ENCODE measurements around the gene EYS.

Gene EYS

GRCh38 chr6:64489763-64490162 lies 1217.3 kb downstream of the EYS start:
- no peak overlapping the region for H3K27ac ChIP-seq
- TF ChIP-seq, protein P1, sequence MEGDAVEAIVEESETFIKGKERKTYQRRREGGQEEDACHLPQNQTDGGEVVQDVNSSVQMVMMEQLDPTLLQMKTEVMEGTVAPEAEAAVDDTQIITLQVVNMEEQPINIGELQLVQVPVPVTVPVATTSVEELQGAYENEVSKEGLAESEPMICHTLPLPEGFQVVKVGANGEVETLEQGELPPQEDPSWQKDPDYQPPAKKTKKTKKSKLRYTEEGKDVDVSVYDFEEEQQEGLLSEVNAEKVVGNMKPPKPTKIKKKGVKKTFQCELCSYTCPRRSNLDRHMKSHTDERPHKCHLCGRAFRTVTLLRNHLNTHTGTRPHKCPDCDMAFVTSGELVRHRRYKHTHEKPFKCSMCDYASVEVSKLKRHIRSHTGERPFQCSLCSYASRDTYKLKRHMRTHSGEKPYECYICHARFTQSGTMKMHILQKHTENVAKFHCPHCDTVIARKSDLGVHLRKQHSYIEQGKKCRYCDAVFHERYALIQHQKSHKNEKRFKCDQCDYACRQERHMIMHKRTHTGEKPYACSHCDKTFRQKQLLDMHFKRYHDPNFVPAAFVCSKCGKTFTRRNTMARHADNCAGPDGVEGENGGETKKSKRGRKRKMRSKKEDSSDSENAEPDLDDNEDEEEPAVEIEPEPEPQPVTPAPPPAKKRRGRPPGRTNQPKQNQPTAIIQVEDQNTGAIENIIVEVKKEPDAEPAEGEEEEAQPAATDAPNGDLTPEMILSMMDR (conservative IDR thresholded peaks at IDR 0.05), result no peak

DNA sequence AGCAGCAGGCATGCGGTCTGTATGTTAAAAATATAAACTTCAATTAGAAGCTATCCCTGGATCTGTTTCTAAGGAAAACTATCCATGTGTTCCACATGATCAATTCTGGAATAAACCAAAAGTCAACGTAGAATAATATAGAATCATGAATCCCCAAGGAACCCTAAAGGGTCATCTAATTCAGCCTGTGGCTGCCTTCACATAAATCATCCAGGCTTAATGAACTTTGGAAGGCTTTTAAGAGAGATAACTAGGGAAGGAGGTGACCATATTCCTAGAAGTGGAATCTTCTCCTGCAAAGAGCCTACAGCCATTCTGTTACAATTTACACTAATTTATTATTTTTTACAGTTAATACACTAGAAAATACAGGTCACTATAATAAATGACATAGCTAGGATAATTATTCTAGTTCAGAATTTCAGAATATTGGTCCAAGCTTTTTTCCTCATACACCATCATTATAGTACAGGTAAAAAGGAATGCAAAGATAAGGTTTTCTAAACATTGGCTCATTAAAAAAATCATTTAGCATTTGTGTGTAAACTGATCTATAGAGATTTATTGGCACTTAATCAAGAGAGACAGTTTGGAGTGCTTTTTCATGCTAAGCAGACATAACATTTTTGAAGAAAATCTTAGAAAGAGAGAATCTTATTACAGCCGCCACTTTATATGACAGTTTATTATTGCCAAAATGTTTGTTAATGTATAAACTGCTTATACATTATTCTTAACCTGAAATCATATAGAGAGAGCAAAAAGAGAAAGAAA lies 1220.3 kb downstream of the EYS start:
- TF ChIP-seq, protein P1 (conservative IDR thresholded peaks at IDR 0.05), result no peak
- H3K27ac ChIP-seq, result no peak overlapping the region

- no peak overlapping the region for H3K27ac ChIP-seq
- TF ChIP-seq, protein P1 (conservative IDR thresholded peaks at IDR 0.05), result no peak
Measured at GRCh38 chr6:64483956-64484499, 1223.0 kb downstream of the EYS start.

GRCh38 chr6:64482631-64483030 lies 1224.4 kb downstream of the EYS start:
- no peak overlapping the region for H3K27ac ChIP-seq

GRCh38 chr6:64479134-64479533 lies 1227.9 kb downstream of the EYS start:
- TF ChIP-seq, protein P1 (conservative IDR thresholded peaks at IDR 0.05), result no peak

More at GRCh38 chr6:64482631-64483030, 1224.4 kb downstream of the EYS start:
- TF ChIP-seq, protein P1 (conservative IDR thresholded peaks at IDR 0.05), result no peak

GRCh38 chr6:64477391-64477790 lies 1229.6 kb downstream of the EYS start:
- TF ChIP-seq, protein P1 (conservative IDR thresholded peaks at IDR 0.05), result no peak
- no peak overlapping the region for H3K27ac ChIP-seq

More at GRCh38 chr6:64479134-64479533, 1227.9 kb downstream of the EYS start:
- H3K27ac ChIP-seq, result no peak overlapping the region

DNA sequence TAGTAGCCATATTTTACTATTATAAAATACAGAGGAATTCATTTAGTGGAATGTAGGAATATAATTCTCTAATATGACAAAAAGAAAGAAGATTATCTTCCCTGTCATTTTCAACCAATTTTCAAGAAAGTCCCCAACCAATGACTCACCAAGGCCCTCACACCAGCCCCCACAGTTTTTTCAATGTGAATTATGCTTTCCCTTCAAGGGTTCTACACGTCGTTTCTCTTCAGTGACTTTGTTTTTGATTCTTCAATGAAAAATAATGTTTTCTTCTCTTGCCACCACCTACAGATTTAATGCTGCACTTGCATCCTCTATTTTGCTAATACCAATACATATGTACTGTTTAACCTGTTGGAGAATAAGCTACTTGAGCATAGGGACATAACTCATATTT lies 1230.1 kb downstream of the EYS start:
- H3K27ac ChIP-seq, result no peak overlapping the region
- TF ChIP-seq, protein P1 (conservative IDR thresholded peaks at IDR 0.05), result no peak

Data from VCaP (cell line).